HL-60 (cell line): Measurements from ENCODE around the gene PRAMEF10.
"Not testable (repeated sequence)": the region's sequence is repeated elsewhere in the genome, so short reads cannot be mapped to it uniquely, and the experiment has no call there.

Experiments used
- GABPA ChIP-seq: IDR thresholded peaks from 2 replicates; pipeline ENCODE4 v1.6.1; 2012; ENCODE audit warnings: low read depth
- TF ChIP-seq, protein P1 (sequence below): IDR thresholded peaks from one replicate; pipeline ENCODE4 v1.5.1; 2011; ENCODE audit warnings: low read length, control low read depth, inconsistent platforms; ENCODE audit not compliant: insufficient read depth

- TF ChIP-seq, protein P1, sequence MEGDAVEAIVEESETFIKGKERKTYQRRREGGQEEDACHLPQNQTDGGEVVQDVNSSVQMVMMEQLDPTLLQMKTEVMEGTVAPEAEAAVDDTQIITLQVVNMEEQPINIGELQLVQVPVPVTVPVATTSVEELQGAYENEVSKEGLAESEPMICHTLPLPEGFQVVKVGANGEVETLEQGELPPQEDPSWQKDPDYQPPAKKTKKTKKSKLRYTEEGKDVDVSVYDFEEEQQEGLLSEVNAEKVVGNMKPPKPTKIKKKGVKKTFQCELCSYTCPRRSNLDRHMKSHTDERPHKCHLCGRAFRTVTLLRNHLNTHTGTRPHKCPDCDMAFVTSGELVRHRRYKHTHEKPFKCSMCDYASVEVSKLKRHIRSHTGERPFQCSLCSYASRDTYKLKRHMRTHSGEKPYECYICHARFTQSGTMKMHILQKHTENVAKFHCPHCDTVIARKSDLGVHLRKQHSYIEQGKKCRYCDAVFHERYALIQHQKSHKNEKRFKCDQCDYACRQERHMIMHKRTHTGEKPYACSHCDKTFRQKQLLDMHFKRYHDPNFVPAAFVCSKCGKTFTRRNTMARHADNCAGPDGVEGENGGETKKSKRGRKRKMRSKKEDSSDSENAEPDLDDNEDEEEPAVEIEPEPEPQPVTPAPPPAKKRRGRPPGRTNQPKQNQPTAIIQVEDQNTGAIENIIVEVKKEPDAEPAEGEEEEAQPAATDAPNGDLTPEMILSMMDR = not testable (repeated sequence)
- TF ChIP-seq GABPA = not testable (repeated sequence)
Observed at GRCh38 chr1:12916310-12916709, 18.2 kb upstream of the PRAMEF10 start, which contains the start of gene PRAMEF7.
